Central memory CD8-positive, alpha-beta T cell (primary cell): ENCODE measurements around the gene TST.

ENCODE experiments used
- ATAC-seq: fragments of 150-1000 bp; cut with Tn5 transposase; replicated peaks from 2 replicates; pipeline ENCODE4 v1.10.0; 2022; ENCODE audit warnings: mild to moderate bottlenecking, moderate FRiP score, moderate number of reproducible peaks; ENCODE audit not compliant: poor library complexity, severe bottlenecking; ENCODE audit errors: extremely low read depth
- DNase-seq, 2 donors: peaks; one replicate each; pipeline ENCODE4 v3.0.0; 2021; ENCODE audit warnings: low spot score in 2 of 2
- H3K27ac Mint-ChIP-seq: one replicate; pipeline ENCODE4 v1.8.0; 2022; ENCODE audit warnings: low read depth, mild to moderate bottlenecking, moderate library complexity, mixed read lengths
- H3K27me3 Mint-ChIP-seq: one replicate; pipeline ENCODE4 v1.8.0; 2022; ENCODE audit warnings: mixed read lengths
- H3K36me3 Mint-ChIP-seq: one replicate; pipeline ENCODE4 v1.8.0; 2022; ENCODE audit warnings: mild to moderate bottlenecking, moderate library complexity, mixed read lengths; ENCODE audit not compliant: insufficient read depth
- H3K4me1 Mint-ChIP-seq: one replicate; pipeline ENCODE4 v1.8.0; 2022; ENCODE audit warnings: mixed read lengths
- H3K4me3 Mint-ChIP-seq: one replicate; pipeline ENCODE4 v1.8.0; 2022; ENCODE audit warnings: mild to moderate bottlenecking, moderate library complexity, mixed read lengths
- H3K9me3 Mint-ChIP-seq: one replicate; pipeline ENCODE4 v1.8.0; 2022; ENCODE audit warnings: mixed read lengths

The TST gene

DNA sequence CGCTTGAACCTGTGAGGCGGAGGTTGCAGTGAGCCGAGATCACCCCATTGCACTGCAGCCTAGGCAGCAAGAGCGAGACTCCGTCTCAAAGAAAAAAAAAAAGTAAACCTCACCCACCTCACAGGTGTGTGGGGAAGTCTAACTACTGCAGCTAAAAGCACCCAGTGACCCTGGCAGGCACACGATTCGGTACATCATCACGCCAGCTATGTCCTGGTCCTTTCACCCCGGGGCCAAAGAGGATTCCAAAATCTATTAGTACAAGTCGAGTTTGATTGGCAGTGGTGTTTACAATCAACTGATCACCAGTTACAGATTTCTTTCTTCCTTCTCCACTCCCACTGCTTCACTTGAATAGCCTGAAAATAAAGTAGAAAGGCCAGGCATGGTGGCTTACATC lies 6.3 kb downstream of the TST start:
- ATAC-seq: no peak
- H3K9me3 Mint-ChIP-seq: no peaks in the 10 kb centered on the region

DNA sequence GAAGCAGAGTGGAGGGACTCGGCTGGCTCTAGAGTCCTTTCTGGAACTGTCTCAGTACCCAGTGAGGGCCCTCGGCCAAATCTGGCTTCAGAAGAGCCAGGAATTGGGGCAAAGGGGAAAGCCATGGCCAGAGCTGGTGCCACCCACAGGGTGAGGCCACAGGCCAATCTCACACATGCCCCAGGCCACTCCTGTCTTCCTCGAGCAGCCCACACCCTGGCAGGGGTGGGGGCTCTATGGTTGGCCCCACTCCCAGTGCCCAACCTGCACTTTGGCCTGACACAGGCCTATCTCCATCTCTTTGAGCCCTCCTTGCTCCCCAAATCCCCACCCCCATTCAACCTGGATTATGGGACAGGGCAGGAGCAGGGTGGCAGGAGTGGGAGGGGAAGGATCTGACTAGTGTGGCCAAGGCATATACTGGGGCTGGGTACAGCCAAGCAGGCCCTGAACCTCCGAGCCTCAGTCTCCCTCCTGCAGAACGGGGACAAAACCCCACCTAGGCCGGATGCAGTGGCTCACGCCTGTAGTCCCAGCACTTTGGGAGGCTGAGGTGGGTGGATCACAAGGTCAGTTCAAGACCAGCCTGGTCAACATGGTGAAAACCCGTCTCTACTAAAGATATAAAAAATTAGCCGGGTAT lies 6.9 kb downstream of the TST start:
- DNase-seq (no peak), ATAC-seq (no peak)
- Mint-ChIP-seq H3K27ac (no peak overlapping the region), H3K36me3 (peaks cover 4% of the 10 kb centered on the region), H3K9me3 (no peaks in the 10 kb centered on the region), H3K4me1 (no peaks in the 10 kb centered on the region), H3K4me3 (no peak overlapping the region), H3K27me3 (peaks cover 23% of the 10 kb centered on the region)

More for the DNA sequence above, 6.3 kb downstream of the TST start:
- Mint-ChIP-seq H3K27ac (no peak overlapping the region), H3K36me3 (peaks cover 3% of the 10 kb centered on the region), H3K4me1 (no peaks in the 10 kb centered on the region), H3K4me3 (no peak overlapping the region), H3K27me3 (peaks cover 17% of the 10 kb centered on the region)
- DNase-seq: no peak

DNA sequence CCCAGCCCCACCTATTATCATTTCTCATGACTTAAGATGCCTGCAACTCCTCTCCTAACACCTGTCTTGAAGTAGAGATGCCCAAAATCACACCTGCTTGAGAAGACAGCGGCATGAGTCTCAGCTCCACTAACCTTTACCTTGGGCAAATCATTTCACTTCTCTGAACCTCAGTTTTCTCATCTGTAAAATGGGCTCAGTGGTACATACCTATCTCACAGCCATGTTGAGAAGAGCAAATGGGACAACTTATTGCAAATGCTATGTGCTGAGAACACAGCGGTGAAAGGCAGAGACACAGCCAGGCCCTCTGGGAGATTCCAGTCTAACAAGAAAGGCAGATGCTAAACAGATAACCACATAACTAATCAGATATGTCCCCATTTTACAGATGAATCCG lies 7.8 kb downstream of the TST start:
- H3K27me3 Mint-ChIP-seq: peaks cover 32% of the 10 kb centered on the region

DNA sequence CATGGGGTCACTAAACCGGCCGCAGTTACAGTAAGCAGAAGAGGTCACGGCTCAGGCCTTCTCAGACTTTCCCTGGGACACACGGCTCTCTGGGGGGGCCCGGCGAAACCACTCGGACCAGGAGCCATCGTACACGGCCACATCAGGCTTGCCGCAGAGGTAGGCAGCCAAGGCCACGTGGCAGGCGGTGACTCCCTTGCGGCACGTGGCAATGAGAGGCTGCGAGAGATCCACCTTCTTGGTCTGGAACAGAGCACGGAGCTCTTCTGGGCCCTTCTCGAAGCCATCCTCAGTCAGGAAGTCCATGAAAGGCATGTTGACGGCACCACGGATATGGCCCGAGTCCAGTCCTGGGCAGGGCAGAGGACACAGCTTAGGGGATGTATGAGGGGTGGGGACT lies 8.3 kb downstream of the TST start:
- DNase-seq (no peak), ATAC-seq (no peak)
- H3K4me3 Mint-ChIP-seq: no peak overlapping the region
- H3K4me1 Mint-ChIP-seq: no peaks in the 10 kb centered on the region
- H3K27ac Mint-ChIP-seq: no peak overlapping the region
- peaks cover 37% of the 10 kb centered on the region for H3K27me3 Mint-ChIP-seq
- peaks cover 2% of the 10 kb centered on the region for H3K36me3 Mint-ChIP-seq
- no peaks in the 10 kb centered on the region for H3K9me3 Mint-ChIP-seq

More for the DNA sequence above, 7.8 kb downstream of the TST start:
- no peak for DNase-seq
- no peaks in the 10 kb centered on the region for H3K9me3 Mint-ChIP-seq
- H3K4me1 Mint-ChIP-seq: no peaks in the 10 kb centered on the region
- no peak for ATAC-seq
- no peak overlapping the region for H3K27ac Mint-ChIP-seq
- H3K36me3 Mint-ChIP-seq: peaks cover 3% of the 10 kb centered on the region
- H3K4me3 Mint-ChIP-seq: no peak overlapping the region

DNA sequence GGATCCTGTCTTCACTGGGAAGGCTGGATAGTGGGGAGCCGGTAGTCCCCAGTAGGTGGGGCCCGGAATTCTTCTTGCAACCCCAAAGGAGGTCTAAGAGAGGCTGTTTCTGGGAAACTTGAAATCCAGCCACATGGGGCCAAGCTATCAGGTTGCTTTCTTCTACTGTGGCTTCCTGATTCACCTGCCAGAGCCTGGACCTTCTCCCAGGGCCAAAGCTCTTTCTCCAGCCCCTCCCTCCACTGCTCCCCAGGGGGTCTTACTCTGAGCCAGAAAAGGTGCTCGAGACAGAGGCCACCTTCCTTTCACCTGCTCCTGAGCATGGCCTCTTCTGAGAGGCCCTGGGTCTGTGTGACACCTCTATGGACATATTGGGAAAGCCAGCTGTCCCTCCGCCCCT lies 9.1 kb downstream of the TST start:
- Mint-ChIP-seq H3K27me3 (peaks cover 45% of the 10 kb centered on the region), H3K4me3 (no peak overlapping the region), H3K36me3 (peaks cover 2% of the 10 kb centered on the region), H3K9me3 (no peaks in the 10 kb centered on the region), H3K4me1 (no peaks in the 10 kb centered on the region), H3K27ac (no peak overlapping the region)
- no peak for DNase-seq
- ATAC-seq: no peak

DNA sequence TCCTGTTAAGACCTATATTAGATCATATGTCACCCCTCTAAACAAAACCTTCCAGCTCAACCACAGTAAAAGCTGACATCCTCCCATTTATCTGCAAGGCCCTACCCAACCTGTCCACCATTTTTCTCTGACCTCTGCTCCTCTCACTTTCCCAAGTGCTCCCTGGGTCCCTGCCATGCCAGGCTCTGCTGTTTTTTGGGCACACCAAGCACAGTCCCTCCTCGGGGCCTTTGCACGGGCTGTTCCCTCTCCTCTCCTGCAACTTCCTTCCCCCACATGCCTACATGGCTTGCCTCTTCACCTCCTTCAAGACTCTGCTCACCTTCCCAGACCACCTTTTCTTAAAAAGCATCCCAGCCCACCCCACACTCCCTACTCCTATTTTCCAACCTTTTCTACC lies 9.8 kb downstream of the TST start:
- DNase-seq (no peak), ATAC-seq (no peak)
- H3K9me3 Mint-ChIP-seq: no peaks in the 10 kb centered on the region
- no peaks in the 10 kb centered on the region for H3K4me1 Mint-ChIP-seq
- no peak overlapping the region for H3K27ac Mint-ChIP-seq
- H3K27me3 Mint-ChIP-seq: peaks cover 50% of the 10 kb centered on the region
- peaks cover 2% of the 10 kb centered on the region for H3K36me3 Mint-ChIP-seq
- no peak overlapping the region for H3K4me3 Mint-ChIP-seq

DNA sequence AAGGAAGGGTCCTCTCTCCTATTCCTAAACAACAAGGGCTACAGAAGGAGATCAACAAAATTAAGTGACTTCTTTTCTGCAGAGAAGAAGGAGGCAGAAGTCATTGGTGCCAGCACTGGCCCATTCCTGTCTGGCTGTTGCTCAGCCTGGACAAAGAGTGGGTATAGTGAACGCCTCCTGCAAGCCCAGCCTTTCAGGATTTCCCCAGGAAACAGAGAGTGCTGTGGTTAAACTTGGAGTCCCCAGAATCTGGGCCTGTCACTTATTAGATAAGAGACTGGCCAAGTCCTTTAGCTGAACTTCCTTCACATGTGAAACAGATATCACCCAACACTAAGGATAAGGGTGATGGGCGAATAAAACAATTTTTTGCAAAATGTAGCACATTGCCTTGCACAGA lies 10.9 kb downstream of the TST start:
- Mint-ChIP-seq H3K4me3 (no peak overlapping the region), H3K27me3 (peaks cover 62% of the 10 kb centered on the region), H3K9me3 (no peaks in the 10 kb centered on the region), H3K4me1 (no peaks in the 10 kb centered on the region), H3K27ac (no peak overlapping the region), H3K36me3 (peaks cover 2% of the 10 kb centered on the region)
- ATAC-seq: no peak
- DNase-seq: no peak

DNA sequence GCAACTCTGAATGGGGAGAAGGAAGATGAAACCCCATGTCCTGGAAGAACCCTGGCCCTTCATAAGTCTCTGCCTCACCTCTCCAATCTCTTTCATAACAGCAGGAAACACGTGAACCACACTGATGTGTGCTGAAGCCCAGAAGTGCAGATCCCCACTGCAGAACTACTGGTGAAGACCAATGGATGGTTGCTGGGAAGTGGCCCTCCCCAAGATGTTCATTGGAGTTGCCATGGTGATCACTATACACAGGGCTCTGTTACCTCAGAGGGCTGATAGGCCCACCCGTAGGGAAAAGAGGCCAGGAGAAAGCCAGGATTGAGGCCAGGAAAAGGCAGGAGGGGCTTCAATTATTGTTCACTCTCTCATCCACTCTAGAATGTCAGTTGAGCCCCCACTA lies 11.6 kb downstream of the TST start:
- DNase-seq (no peak), ATAC-seq (no peak)
- H3K27me3 Mint-ChIP-seq: peaks cover 69% of the 10 kb centered on the region
- no peaks in the 10 kb centered on the region for H3K4me1 Mint-ChIP-seq
- H3K36me3 Mint-ChIP-seq: peaks cover 2% of the 10 kb centered on the region
- H3K27ac Mint-ChIP-seq: no peak overlapping the region
- H3K9me3 Mint-ChIP-seq: no peaks in the 10 kb centered on the region
- no peak overlapping the region for H3K4me3 Mint-ChIP-seq

DNA sequence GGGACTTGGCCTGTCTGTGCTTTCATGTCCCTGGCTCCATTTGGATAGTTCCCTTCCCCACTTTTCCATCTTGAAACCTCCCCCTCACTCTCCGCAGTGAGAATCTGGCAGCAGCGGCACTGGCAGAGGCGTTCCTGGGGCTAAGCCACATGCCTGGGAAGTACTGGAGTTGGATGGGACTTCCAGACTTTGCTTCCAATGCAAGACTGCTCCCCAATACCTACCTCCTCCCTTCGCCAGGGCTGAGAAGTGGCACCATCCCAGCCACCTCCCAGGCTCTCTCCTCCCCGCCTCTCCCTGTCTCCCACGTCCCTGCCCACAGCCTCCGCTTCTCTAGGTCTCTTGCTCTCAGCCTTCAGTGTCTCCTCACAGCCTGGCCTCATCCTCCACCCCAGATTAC lies 16.6 kb downstream of the TST start:
- Mint-ChIP-seq H3K4me1 (no peaks in the 10 kb centered on the region), H3K36me3 (no peaks in the 10 kb centered on the region), H3K9me3 (no peaks in the 10 kb centered on the region), H3K4me3 (no peak overlapping the region), H3K27ac (no peak overlapping the region), H3K27me3 (peaks cover 75% of the 10 kb centered on the region)
- ATAC-seq (no peak), DNase-seq (no peak)

DNA sequence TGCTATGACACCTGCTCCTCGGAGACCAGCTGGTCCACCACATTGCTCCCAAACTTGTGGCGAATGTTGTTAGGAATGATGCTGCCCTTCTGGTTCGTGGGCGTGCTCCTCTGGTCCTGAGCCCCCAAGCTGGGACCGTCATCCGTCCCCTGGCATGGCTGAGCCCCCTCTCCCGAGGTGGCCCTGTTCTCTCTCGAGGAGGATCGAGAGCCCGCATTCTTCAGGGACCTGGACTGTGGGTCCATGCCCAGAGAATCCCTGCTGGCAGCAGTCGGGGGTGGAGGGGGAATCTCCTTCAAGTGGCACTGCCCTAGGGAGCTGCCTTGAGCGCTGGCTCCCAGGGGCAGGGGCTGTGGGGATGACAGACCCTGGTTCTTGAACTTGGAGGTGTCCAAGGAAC lies 17.4 kb downstream of the TST start:
- no peaks in the 10 kb centered on the region for H3K36me3 Mint-ChIP-seq
- DNase-seq (no peak), ATAC-seq (no peak)
- peaks cover 68% of the 10 kb centered on the region for H3K27me3 Mint-ChIP-seq
- H3K9me3 Mint-ChIP-seq: no peaks in the 10 kb centered on the region
- H3K4me1 Mint-ChIP-seq: no peaks in the 10 kb centered on the region
- H3K4me3 Mint-ChIP-seq: no peak overlapping the region
- no peak overlapping the region for H3K27ac Mint-ChIP-seq

DNA sequence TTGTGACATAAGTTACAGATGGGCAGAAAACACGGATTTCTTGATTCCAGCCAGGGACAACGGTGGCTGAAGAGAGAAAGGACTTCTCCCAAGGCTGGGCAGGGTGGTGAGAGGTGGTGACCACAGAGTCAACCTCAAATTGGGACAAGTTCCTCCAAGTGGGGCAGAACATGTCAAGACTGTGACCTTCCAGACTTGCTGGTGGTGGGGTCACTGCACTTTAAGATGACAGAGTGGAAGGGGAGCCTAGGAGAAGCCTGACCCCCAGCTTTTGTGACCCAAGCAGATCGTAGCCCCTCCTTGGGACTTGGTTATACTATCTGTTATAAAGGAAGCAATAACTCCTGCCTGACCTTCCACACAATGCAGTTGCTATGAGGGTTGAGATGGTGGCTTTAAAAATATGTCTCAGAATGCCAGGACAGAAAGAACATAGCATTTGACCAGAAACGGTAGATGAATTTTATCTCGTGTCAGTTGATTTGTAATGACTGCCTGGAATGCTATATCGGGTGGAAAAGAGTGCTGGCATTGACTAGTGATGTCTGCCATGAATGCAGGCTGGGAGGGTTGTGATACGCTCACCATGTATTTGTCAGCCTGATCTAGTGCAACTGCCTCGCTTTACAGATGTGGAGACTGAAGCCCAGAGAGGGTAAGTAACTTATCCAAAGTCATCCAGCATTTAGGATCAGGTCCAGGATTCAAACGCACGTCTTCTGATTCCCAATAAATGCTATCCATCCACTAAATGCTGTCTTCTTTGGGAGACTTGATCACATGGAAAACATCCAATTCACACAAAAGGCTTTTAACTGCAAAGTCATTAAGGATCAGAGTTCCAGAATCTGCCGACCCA lies 18.3 kb downstream of the TST start:
- H3K27ac Mint-ChIP-seq: no peak overlapping the region
- H3K4me1 Mint-ChIP-seq: no peaks in the 10 kb centered on the region
- no peaks in the 10 kb centered on the region for H3K9me3 Mint-ChIP-seq
- no peak for ATAC-seq
- H3K36me3 Mint-ChIP-seq: no peaks in the 10 kb centered on the region
- DNase-seq: no peak
- H3K27me3 Mint-ChIP-seq: peaks cover 59% of the 10 kb centered on the region
- H3K4me3 Mint-ChIP-seq: no peak overlapping the region

DNA sequence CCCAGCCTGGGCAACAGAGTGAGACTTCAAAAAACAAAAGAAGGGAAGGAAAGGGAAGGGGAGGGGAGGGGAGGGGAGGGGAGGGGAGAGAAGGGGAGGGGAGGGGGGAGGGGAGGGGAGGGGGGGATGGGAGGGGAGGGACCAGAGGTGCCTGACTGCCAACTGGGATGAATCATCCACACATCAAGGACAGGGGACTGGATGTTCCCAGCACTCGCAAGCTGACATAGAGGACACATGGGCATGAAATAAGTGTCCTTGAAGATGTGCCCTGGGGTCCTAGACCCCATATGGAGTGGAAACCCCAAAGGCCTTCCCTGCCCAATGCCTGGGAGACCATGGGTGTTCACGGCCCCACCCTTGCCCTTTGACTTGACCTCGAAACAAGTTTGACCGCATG lies 19.8 kb downstream of the TST start:
- no peak overlapping the region for H3K4me3 Mint-ChIP-seq
- H3K27me3 Mint-ChIP-seq: peaks cover 60% of the 10 kb centered on the region
- no peak overlapping the region for H3K27ac Mint-ChIP-seq
- no peaks in the 10 kb centered on the region for H3K4me1 Mint-ChIP-seq
- no peaks in the 10 kb centered on the region for H3K36me3 Mint-ChIP-seq
- ATAC-seq (no peak), DNase-seq (no peak)
- no peaks in the 10 kb centered on the region for H3K9me3 Mint-ChIP-seq

DNA sequence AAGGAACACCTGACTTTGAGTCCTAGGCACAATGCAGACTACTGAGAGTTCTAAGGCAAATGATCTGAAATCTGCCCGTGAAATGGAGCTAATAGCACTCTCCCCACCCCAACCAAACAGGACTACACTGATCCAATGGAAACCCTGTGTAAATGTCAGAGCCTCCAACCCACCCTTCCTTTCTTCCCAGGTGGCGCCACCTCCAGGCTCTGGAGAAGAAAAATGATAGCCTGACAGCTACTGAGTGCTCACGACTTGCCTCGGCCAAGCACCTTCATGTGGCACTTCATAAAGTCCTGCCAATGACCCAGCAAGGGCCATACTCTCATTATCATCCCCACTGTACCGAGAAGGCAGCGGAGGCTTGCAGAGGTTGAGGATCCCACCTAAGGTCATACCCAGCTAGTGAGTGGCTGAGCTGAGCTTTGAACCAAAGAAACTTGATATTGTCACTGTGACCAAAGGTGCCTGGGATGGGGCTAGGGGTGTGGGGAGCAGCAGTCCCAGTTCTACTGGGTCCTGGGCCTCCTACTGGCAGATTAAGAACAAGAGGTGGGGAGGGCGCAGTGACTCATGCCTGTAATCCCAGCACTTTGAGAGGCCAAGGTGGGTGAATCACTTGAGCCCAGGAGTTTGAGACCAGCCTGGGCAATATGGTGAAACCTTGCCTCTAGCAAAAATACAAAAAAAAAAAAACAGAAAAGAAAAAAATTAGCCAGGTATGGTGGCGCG lies 20.5 kb downstream of the TST start:
- H3K9me3 Mint-ChIP-seq: no peaks in the 10 kb centered on the region
- no peak for ATAC-seq
- H3K27me3 Mint-ChIP-seq: peaks cover 59% of the 10 kb centered on the region
- H3K36me3 Mint-ChIP-seq: no peaks in the 10 kb centered on the region
- H3K4me3 Mint-ChIP-seq: no peak overlapping the region
- no peak for DNase-seq
- no peak overlapping the region for H3K27ac Mint-ChIP-seq
- no peaks in the 10 kb centered on the region for H3K4me1 Mint-ChIP-seq
